ENCODE measurements around the gene DDX25.

DNA sequence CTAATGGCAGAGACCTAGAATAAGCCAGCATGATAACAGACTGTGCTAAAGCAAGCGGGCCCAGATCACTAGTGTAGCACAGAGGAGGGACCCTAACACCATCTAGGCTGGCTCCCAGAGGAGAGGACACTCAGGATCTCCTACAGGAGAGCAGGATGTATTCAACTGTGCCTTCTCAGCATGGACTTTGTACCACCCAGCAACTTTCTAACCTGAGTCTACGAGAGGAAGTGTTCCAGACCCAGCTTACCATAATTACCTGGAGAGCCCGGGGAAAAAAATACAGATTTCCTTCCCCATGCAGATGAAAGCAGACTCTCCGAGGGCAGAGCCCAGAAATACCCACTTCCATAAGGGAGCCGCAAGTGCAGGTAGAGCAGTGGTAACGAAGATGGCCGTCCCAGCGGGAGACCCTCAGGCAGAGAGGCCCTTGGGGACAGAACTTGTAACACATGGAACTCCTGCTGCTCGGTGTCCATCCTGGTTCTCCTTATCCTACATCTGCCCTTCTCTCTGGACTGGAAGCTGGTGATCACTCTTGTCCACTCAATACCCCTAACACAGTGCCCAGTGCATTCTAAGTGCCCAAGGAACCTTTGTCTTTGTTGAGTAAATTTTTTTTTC, 20.2 kb downstream of the DDX25 start:
- no peak for TF ChIP-seq TCF12 (IDR thresholded peaks at IDR 0.05; ENCODE audit: low read depth)
- TF ChIP-seq TAF1 (IDR thresholded peaks at IDR 0.05; ENCODE audit: low read depth): no peak
- no peak for TF ChIP-seq EP300 (IDR thresholded peaks at IDR 0.05; ENCODE audit: borderline replicate concordance)
- TF ChIP-seq YY1 (IDR thresholded peaks at IDR 0.05; ENCODE audit: low read depth): no peak

All from Ishikawa (cell line).